K562 (cell line): ENCODE measurements around the gene SSR4. TPM values are rescaled to one million over a fixed set of nuclear protein-coding genes. Genes with fewer than 3 reads are reported as not detected.

Experiments used
- polyA plus RNA-seq, 8 experiments: library from polyadenylated mRNA; depleted of rRNA in 4 of 8; stranded (reverse) in 5 of 8; unstranded in 3 of 8; fragments of >200 nt; fragmentation: Nextera tagmentation in 2 of 8; fragmentation: Illumina TruSeq in 1 of 8; extraction: Ambion mirVana in 2 of 8; extraction: Trizol in 1 of 8; gene quantifications; 2 replicates each; pipeline versions ENCODE4 v1.2.1 to v1.2.3, GENCODE V29; 2011 to 2014; ENCODE audit warnings: inconsistent platforms in 1 of 8, missing spikeins in 1 of 8
- total RNA-seq, 7 experiments: library from RNA; depleted of rRNA in 6 of 7; stranded (reverse); fragments of >200 nt in 6 of 7; fragmentation: Illumina TruSeq in 2 of 7; extraction: Trizol in 2 of 7; gene quantifications; 2 replicates each; pipeline versions ENCODE4 v1.2.1 to v1.2.3, GENCODE V29; 2011 to 2021; ENCODE audit warnings: low replicate concordance in 1 of 7

The SSR4 gene
- total and polyA plus RNA-seq, 9 of the 15 experiments (the other 6 are each of a cell fraction or from before 2014, with no cell fraction given): 146 to 492 (median 272) TPM

Other genes with a start within 250 kb of the SSR4 start
Only the 7 nearest of the 18 such genes appear.
- gene BCAP31, start 70.3 kb upstream of the SSR4 start, total RNA-seq (2014; rRNA removed): 156 and 184 TPM in 2 replicates
- 206 and 225 TPM in 2 replicates for gene BCAP31, start 70.3 kb upstream of the SSR4 start, total RNA-seq (2014; rRNA removed; fragmentation: Illumina TruSeq; extraction: Trizol)
- gene BCAP31, start 70.3 kb upstream of the SSR4 start, total RNA-seq (2015; rRNA removed; fragmentation: Illumina TruSeq; extraction: Trizol): 170 and 173 TPM in 2 replicates
- gene BCAP31, start 70.3 kb upstream of the SSR4 start, total RNA-seq (2021): 261 and 262 TPM in 2 replicates
- 157 and 186 TPM in 2 replicates for gene BCAP31, start 70.3 kb upstream of the SSR4 start, polyA plus RNA-seq (2011; rRNA removed)
- gene BCAP31, start 70.3 kb upstream of the SSR4 start, polyA plus RNA-seq (2014; fragmentation: Illumina TruSeq; extraction: Trizol): 188 and 219 TPM in 2 replicates
- gene BCAP31, start 70.3 kb upstream of the SSR4 start, polyA plus RNA-seq (2014; fragmentation: Nextera tagmentation; extraction: Ambion mirVana): 100 to 1,000 TPM; 562 to 683 TPM
- 175 and 176 TPM in 2 replicates for gene BCAP31, start 70.3 kb upstream of the SSR4 start, polyA plus RNA-seq (2014; rRNA removed)
- gene ABCD1, start 69.8 kb upstream of the SSR4 start, total RNA-seq (2014; rRNA removed): 3.9 and 6.0 TPM in 2 replicates
- gene ABCD1, start 69.8 kb upstream of the SSR4 start, total RNA-seq (2014; rRNA removed; fragmentation: Illumina TruSeq; extraction: Trizol): 0.80 and 1.4 TPM in 2 replicates
- 2.8 and 3.1 TPM in 2 replicates for gene ABCD1, start 69.8 kb upstream of the SSR4 start, total RNA-seq (2015; rRNA removed; fragmentation: Illumina TruSeq; extraction: Trizol)
- gene ABCD1, start 69.8 kb upstream of the SSR4 start, total RNA-seq (2021): 6.9 and 7.1 TPM in 2 replicates
- 1.6 and 3.8 TPM in 2 replicates for gene ABCD1, start 69.8 kb upstream of the SSR4 start, polyA plus RNA-seq (2011; rRNA removed)
- 2.2 and 3.5 TPM in 2 replicates for gene ABCD1, start 69.8 kb upstream of the SSR4 start, polyA plus RNA-seq (2014; fragmentation: Illumina TruSeq; extraction: Trizol)
- gene ABCD1, start 69.8 kb upstream of the SSR4 start, polyA plus RNA-seq (2014; fragmentation: Nextera tagmentation; extraction: Ambion mirVana): under 1 TPM; 0.07 to 0.18 TPM
- gene ABCD1, start 69.8 kb upstream of the SSR4 start, polyA plus RNA-seq (2014; rRNA removed): 3.8 and 5.2 TPM in 2 replicates
- gene PLXNB3, start 30.4 kb upstream of the SSR4 start, total RNA-seq (2014; rRNA removed): 1.6 and 2.0 TPM in 2 replicates
- gene PLXNB3, start 30.4 kb upstream of the SSR4 start, total RNA-seq (2014; rRNA removed; fragmentation: Illumina TruSeq; extraction: Trizol): 0.22 TPM in 1 of 2 replicates, not detected in the other
- gene PLXNB3, start 30.4 kb upstream of the SSR4 start, total RNA-seq (2015; rRNA removed; fragmentation: Illumina TruSeq; extraction: Trizol): 0.25 and 0.72 TPM in 2 replicates
- 1.6 TPM in 2 replicates for gene PLXNB3, start 30.4 kb upstream of the SSR4 start, total RNA-seq (2021)
- 1.5 and 2.4 TPM in 2 replicates for gene PLXNB3, start 30.4 kb upstream of the SSR4 start, polyA plus RNA-seq (2011; rRNA removed)
- gene PLXNB3, start 30.4 kb upstream of the SSR4 start, polyA plus RNA-seq (2014; fragmentation: Illumina TruSeq; extraction: Trizol): 0.40 and 0.50 TPM in 2 replicates
- gene PLXNB3, start 30.4 kb upstream of the SSR4 start, polyA plus RNA-seq (2014; fragmentation: Nextera tagmentation; extraction: Ambion mirVana): not detected
- gene PLXNB3, start 30.4 kb upstream of the SSR4 start, polyA plus RNA-seq (2014; rRNA removed): 1.4 and 1.6 TPM in 2 replicates
- 0.09 TPM in 1 of 2 replicates, not detected in the other for gene SRPK3, start 13.6 kb upstream of the SSR4 start, total RNA-seq (2014; rRNA removed)
- not detected in 2 replicates for gene SRPK3, start 13.6 kb upstream of the SSR4 start, total RNA-seq (2014; rRNA removed; fragmentation: Illumina TruSeq; extraction: Trizol)
- not detected in 2 replicates for gene SRPK3, start 13.6 kb upstream of the SSR4 start, total RNA-seq (2015; rRNA removed; fragmentation: Illumina TruSeq; extraction: Trizol)
- 0.04 TPM in 1 of 2 replicates, not detected in the other for gene SRPK3, start 13.6 kb upstream of the SSR4 start, total RNA-seq (2021)
- 0.01 and 0.12 TPM in 2 replicates for gene SRPK3, start 13.6 kb upstream of the SSR4 start, polyA plus RNA-seq (2011; rRNA removed)
- gene SRPK3, start 13.6 kb upstream of the SSR4 start, polyA plus RNA-seq (2014; fragmentation: Illumina TruSeq; extraction: Trizol): 0.03 TPM in 1 of 2 replicates, not detected in the other
- under 1 TPM; 0.04 to 0.06 TPM for gene SRPK3, start 13.6 kb upstream of the SSR4 start, polyA plus RNA-seq (2014; fragmentation: Nextera tagmentation; extraction: Ambion mirVana)
- 0.03 and 0.07 TPM in 2 replicates for gene SRPK3, start 13.6 kb upstream of the SSR4 start, polyA plus RNA-seq (2014; rRNA removed)
- gene IDH3G, start 293 bp upstream of the SSR4 start, total RNA-seq (2014; rRNA removed): 62.4 and 70.5 TPM in 2 replicates
- gene IDH3G, start 293 bp upstream of the SSR4 start, total RNA-seq (2014; rRNA removed; fragmentation: Illumina TruSeq; extraction: Trizol): 16.3 and 30.6 TPM in 2 replicates
- 34.1 and 39.2 TPM in 2 replicates for gene IDH3G, start 293 bp upstream of the SSR4 start, total RNA-seq (2015; rRNA removed; fragmentation: Illumina TruSeq; extraction: Trizol)
- 64.0 and 67.1 TPM in 2 replicates for gene IDH3G, start 293 bp upstream of the SSR4 start, total RNA-seq (2021)
- 37.9 and 74.6 TPM in 2 replicates for gene IDH3G, start 293 bp upstream of the SSR4 start, polyA plus RNA-seq (2011; rRNA removed)
- 72.5 and 80.1 TPM in 2 replicates for gene IDH3G, start 293 bp upstream of the SSR4 start, polyA plus RNA-seq (2014; fragmentation: Illumina TruSeq; extraction: Trizol)
- gene IDH3G, start 293 bp upstream of the SSR4 start, polyA plus RNA-seq (2014; fragmentation: Nextera tagmentation; extraction: Ambion mirVana): 10 to 100 TPM; 24.3 to 36.4 TPM
- gene IDH3G, start 293 bp upstream of the SSR4 start, polyA plus RNA-seq (2014; rRNA removed): 63.2 and 69.3 TPM in 2 replicates
- gene PDZD4, start 35.9 kb downstream of the SSR4 start, total RNA-seq (2014; rRNA removed): 0.05 TPM in 1 of 2 replicates, not detected in the other
- gene PDZD4, start 35.9 kb downstream of the SSR4 start, total RNA-seq (2014; rRNA removed; fragmentation: Illumina TruSeq; extraction: Trizol): not detected in 2 replicates
- gene PDZD4, start 35.9 kb downstream of the SSR4 start, total RNA-seq (2015; rRNA removed; fragmentation: Illumina TruSeq; extraction: Trizol): not detected in 2 replicates
- gene PDZD4, start 35.9 kb downstream of the SSR4 start, total RNA-seq (2021): 0.38 TPM in 1 of 2 replicates, not detected in the other
- gene PDZD4, start 35.9 kb downstream of the SSR4 start, polyA plus RNA-seq (2011; rRNA removed): 0.07 and 0.18 TPM in 2 replicates
- not detected in 2 replicates for gene PDZD4, start 35.9 kb downstream of the SSR4 start, polyA plus RNA-seq (2014; fragmentation: Illumina TruSeq; extraction: Trizol)
- gene PDZD4, start 35.9 kb downstream of the SSR4 start, polyA plus RNA-seq (2014; fragmentation: Nextera tagmentation; extraction: Ambion mirVana): not detected
- 0.08 TPM in 1 of 2 replicates, not detected in the other for gene PDZD4, start 35.9 kb downstream of the SSR4 start, polyA plus RNA-seq (2014; rRNA removed)
- gene L1CAM, start 91.5 kb downstream of the SSR4 start, total RNA-seq (2014; rRNA removed): 0.09 and 0.24 TPM in 2 replicates
- 0.10 and 0.40 TPM in 2 replicates for gene L1CAM, start 91.5 kb downstream of the SSR4 start, total RNA-seq (2014; rRNA removed; fragmentation: Illumina TruSeq; extraction: Trizol)
- 0.11 and 0.36 TPM in 2 replicates for gene L1CAM, start 91.5 kb downstream of the SSR4 start, total RNA-seq (2015; rRNA removed; fragmentation: Illumina TruSeq; extraction: Trizol)
- gene L1CAM, start 91.5 kb downstream of the SSR4 start, total RNA-seq (2021): 0.29 and 0.86 TPM in 2 replicates
- 0.15 and 0.61 TPM in 2 replicates for gene L1CAM, start 91.5 kb downstream of the SSR4 start, polyA plus RNA-seq (2011; rRNA removed)
- gene L1CAM, start 91.5 kb downstream of the SSR4 start, polyA plus RNA-seq (2014; fragmentation: Illumina TruSeq; extraction: Trizol): 0.16 and 0.21 TPM in 2 replicates
- gene L1CAM, start 91.5 kb downstream of the SSR4 start, polyA plus RNA-seq (2014; fragmentation: Nextera tagmentation; extraction: Ambion mirVana): not detected
- 0.62 TPM in 1 of 2 replicates, not detected in the other for gene L1CAM, start 91.5 kb downstream of the SSR4 start, polyA plus RNA-seq (2014; rRNA removed)